SK-N-DZ (cell line): ENCODE results near the gene SARM1.
"Not testable (repeated sequence)": the region's sequence is repeated elsewhere in the genome, so short reads cannot be mapped to it uniquely, and the experiment has no call there.

Experiments
- DNase-seq: peaks from one replicate; pipeline ENCODE4 v3.0.0-alpha.2; 2015; ENCODE audit warnings: low spot score

The SARM1 gene

DNA sequence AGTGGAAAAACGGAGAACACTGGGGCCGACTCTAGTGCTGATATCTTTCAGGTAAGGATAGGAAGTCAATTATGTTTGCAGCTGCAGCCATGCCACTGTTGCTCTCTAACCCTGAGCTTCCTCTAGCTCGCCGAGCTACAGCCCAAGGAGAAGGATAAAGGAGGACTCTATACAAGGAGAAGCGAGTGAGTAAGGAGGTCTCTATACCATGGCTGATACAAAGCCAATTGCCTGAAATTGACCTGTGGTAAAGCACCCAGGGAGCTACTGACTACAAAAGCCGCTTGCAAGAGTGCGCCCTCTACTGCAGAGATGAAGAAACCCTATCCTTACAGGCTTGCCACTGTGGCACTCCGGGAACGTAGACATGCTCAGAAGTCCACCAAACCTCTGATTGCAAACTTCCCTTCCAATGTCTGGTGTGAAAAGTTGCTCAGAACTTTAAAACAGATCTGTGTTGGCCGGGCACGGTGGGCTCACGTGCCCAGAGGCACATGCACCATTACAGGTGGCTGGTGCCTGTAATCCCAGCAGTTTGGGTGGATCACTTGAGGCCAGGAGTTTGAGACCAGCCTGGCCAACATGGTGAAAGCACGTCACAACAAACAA lies 45.3 kb downstream of the SARM1 start:
- peak; percentile 75 for DNase-seq

DNA sequence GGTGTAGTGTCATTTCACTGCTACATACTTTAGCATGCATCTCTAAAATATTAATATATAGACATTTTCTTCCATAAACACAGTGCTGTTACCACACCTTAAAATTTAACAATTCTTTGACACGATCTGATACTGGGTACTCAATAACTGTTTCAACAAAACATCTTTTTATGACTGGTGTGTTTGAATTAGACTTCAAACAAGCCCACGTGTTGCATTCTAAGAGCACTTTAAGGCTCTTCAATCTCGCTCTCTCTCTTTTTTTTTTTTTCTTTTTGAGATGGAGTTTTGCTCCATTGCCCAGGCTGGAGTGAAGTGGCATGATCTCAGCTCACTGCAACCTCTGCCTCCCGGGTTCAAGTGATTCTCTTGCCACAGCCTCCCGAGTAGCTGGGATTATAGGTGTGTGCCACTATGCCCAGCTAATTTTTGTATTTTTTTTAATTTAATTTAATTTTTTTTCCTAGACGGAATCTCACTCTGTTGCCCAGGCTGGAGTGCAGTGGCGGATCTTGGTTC lies 50.4 kb downstream of the SARM1 start:
- no peak for DNase-seq

DNA sequence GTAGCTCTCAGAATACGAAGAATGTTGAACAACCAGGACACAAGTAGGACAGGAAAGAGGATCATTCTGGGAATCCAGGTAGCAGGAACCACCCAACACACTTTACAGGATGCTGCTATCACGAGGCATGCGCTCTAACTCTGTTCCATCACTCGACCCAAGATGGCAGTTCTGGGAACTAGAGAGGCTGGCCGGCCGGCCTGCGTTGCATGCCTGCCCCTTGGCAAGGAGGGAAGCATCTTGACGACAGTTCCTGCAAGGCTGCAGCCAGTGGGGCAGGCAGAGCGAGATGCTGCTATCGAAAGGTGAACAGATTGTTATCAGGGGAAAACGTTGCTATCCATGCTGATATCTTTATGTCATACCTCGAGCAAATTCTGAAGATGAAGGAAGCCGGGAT lies 53.7 kb downstream of the SARM1 start:
- DNase-seq = no peak

DNA sequence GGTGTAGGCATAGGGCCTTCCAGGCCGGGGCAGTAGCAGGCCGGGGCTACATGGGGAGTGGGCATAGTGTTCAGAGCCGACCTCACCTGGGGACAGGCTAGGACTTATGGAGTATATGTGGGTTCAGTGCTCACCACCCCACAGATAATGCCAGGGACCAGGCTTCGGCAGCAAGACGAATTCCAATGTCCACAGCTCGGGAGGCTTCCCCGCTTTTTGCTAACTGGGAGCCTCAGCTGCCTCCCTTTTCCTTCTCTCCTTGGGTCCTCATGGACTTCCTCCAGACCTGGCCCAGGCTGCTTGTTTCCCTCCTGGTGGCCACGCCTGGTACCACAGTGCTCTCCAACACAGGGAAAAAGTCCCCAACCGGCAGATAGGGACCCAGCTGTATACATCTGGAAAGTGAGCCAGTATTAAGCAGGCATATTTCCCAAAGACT lies 54.6 kb downstream of the SARM1 start:
- peak; percentile 54 for DNase-seq

DNA sequence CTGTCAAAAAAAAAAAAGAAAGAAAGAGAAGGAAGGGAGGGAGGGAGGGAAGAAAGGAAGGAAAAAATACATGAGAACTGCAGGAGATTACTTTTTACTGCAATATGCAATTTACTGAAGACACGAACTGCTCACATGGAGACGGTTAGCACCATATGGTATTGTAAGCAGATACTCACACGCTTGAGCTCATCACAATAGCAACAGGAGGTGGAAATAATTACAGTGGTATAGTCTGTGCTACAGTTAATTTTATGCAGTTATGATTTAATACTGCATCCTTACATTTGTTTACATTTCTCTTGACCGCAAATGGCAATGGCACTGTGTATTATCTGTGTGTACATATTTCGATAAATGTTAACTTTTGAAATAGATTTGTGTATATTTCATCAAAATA lies 55.9 kb downstream of the SARM1 start:
- DNase-seq = no peak

DNA sequence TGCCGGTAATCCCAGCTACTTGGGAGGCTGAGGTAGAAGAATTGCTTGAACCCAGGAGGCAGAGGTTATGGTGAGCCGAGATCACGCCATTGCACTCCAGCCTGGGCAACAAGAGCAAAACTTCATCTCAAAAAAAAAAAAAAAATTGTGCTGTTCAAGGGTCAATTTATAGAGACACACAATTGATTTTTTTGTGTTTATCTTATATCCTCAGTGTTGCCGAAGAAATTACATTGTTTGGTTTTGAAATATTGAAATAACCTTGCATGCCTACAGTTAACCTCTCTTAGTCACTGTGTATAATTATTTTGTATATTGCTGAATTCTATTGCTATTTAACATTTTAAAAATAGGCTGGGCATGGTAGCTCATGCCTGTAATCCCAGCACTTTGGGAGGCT lies 56.5 kb downstream of the SARM1 start:
- not testable (repeated sequence) for DNase-seq

DNA sequence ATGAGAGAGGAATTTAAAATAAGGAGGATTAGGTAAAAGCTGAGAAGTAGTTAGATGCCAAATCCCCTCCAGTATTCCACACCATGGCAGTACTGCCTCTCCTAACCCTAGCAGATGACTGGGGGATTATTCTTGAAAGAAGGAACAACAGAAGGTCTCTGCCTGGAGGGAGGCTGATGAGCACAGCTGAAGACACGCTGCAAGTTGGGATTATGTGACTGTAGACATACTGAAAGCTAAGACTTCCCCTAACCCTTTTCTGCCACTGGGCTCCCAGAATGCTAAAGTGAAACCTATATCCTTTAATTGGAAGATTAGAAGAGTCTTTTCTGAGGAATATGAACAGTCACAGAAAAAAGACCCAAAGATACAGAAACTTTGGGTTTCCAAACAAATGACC lies 62.2 kb downstream of the SARM1 start:
- DNase-seq = no peak

DNA sequence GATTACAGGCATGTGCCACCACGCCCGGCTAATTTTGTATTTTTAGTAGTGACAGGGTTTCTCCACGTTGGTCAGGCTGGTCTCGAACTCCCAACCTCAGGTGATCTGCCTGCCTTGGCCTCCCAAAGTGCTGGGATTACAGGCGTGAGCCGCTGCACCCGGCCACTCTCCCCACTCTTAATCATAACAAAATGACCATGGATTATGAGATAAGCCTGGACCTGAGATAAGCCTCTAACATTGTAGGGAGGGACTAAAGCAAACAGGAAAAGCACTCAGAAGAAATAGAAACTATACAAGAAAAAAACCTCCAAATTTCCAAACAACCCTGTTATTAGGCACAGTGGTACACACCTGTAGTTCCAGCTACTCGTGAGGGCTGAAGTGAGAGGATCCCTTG lies 62.8 kb downstream of the SARM1 start:
- DNase-seq = not testable (repeated sequence)

DNA sequence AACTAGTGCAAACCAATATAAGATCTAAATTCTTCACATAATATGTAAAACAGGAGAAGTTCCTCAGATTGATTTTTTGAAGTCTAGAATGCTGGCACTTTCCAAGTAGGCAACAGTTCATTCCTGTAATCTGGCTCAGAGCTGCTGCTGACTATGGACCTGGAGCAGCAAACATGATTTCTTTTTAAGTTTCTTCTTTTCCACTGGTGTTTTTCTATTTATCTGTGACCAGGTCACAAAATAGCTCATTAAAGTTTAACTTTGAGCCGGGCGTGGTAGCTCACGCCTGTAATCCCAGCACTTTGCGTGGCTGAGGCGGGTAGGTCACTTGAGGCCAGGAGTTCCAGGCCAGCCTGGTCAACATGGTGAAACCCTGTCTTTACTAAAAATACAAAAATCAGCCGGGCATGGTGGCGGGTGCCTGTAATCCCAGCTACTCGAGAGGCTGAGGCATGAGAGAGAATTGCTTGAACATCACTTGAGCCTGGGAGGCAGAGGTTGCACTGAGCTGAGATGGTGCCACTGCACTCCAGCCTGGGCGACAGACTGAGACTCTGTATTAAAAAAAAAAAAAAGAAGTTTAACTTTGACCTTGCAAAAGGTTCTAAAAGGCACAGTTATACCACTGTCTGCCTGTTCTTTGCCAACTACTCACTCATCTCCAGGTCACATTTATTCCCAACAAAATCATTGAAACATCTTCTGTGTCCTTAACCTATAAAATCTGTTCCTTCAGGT lies 72.6 kb downstream of the SARM1 start:
- DNase-seq = no peak

DNA sequence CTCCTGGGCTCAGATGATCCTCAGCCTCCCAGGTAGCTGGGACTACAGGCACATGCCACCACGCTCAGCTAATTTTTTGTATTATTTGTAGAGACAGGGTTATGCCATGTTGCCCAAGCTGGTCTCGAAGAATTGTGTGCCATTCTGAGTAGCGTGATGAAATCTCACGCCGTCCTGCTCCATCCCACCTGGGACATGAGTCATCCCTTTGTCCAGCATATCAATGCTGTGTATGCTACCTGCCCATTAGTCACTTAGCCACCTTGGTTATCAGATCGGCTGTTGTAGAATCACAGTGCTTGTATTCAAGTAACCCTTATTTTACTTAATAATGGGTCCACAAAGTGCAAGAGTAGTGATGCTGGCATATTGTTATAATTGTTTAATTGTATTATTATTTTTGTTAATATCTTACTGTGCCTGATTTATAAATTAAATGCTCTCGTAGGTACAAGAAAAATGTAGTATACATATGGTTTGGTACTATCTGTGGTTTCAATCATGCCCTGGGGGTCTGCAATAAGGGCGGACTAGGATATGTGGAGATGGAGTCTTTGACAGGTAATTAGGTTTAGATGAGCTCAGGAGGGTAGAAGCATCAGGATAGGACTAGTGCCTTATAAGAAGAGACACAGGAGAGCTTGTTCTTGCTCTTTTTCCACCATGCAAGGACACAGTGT lies 75.4 kb downstream of the SARM1 start:
- no peak for DNase-seq

DNA sequence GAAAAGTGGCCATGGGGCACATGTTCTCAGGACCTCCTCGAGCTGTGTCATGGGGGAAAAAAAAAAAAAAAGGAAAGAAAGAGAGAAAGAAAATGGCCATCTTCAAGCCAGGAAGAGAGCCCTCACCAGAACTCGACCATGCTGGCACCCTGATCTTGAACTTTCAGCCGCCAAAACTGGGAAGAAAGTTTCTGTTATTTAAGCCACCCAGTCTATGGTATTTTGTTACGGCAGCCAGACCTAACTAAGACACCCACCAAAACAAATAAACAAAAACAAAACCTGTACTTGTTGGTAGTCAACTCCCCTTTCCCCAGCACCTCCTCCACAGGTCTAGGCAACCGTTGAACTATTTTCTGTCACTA lies 75.9 kb downstream of the SARM1 start:
- DNase-seq = no peak

DNA sequence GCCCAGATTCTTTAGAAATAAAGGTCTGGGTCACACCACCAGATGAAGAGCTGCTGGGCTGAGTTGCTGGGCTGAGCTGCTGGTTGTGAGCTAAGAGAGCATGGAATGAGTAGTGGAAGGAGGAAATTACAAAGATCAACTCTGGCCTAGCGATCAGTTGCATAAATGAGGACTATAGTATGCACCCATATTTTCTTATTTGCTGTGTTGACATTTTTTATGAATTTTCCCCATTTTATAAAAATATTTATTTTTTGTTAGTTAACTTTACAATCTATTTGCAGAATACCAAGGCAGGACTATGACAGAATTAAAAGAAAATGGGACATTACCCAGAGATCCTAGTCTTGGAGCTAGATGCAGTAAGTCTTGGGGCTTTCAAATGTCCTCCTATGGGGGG lies 78.4 kb downstream of the SARM1 start:
- no peak for DNase-seq
